ENCODE measurements around the gene CCRL2.

- TF ChIP-seq TCF12 (IDR thresholded peaks at IDR 0.05; ENCODE audit: low read depth) (peak; percentile 56), TEAD4 (IDR thresholded peaks at IDR 0.05) (no peak), MAX (IDR thresholded peaks at IDR 0.05) (peak; percentile 93), FOXM1 (IDR thresholded peaks at IDR 0.05; ENCODE audit: borderline replicate concordance, low read depth) (no peak), TAF1 (IDR thresholded peaks at IDR 0.05; ENCODE audit: low read depth) (no peak), CREB1 (IDR thresholded peaks at IDR 0.05; ENCODE audit: low read depth) (no peak), EP300 (IDR thresholded peaks at IDR 0.05; ENCODE audit: borderline replicate concordance) (peak; percentile 59; the same call in 1 of the 2 replicates), NFIC (IDR thresholded peaks at IDR 0.05) (peak; percentile 93), RAD21 (IDR thresholded peaks at IDR 0.05; ENCODE audit: low read depth) (no peak), YY1 (IDR thresholded peaks at IDR 0.05; ENCODE audit: low read depth) (no peak), REST (IDR thresholded peaks at IDR 0.05; ENCODE audit: low read depth) (no peak), CEBPB (IDR thresholded peaks at IDR 0.05) (peak; percentile 52; the same call in 1 of the 2 replicates), ZBTB7A (IDR thresholded peaks at IDR 0.05; ENCODE audit: low read depth) (no peak), USF1 (IDR thresholded peaks at IDR 0.05) (peak; percentile 81)
Observed at GRCh38 chr3:46423588-46423987, 16.5 kb downstream of the CCRL2 start.

Data from Ishikawa (cell line).